A549 treated with Hydrocortisone at 1 μM for 4 hours (cell line): ENCODE data around the gene TMA7. TPM values are rescaled to one million over a fixed set of nuclear protein-coding genes. Genes with fewer than 3 reads are reported as not detected.

Experiments used
- total RNA-seq: library from RNA; stranded (reverse); fragments of 200-300 nt; extraction: Qiagen RNA extraction; gene quantifications from 5 replicates; pipeline ENCODE4 v1.2.3, GENCODE V29; 2022

TMA7 gene
- total RNA-seq = 258 to 318 TPM (median 277 TPM) in 5 replicates

GRCh38 chr3:48439820-48440589 is at the start of gene TMA7, which contains the start of gene CCDC51:
TSS of gene TMA7 (plus strand) at chr3:48440257. CDS start at chr3:48440297, 40 bp downstream.
TSS of gene CCDC51 (minus strand) at chr3:48440119. CDS start at chr3:48435128, 4,991 bp downstream.

GRCh38 chr3:48429960-48430707 is 9.9 kb upstream of the TMA7 start, which contains the start of gene PLXNB1:
TSS of gene PLXNB1 (minus strand) at chr3:48430086. CDS start at chr3:48424611, 5,475 bp downstream.

GRCh38 chr3:48446425-48447193 is 6.6 kb downstream of the TMA7 start, which contains the start of gene ATRIP:
TSS of gene ATRIP (plus strand) at chr3:48446737. CDS start at chr3:48446846, 109 bp downstream.

Other genes starting within 250 kb of the TMA7 start
- gene CAMP, start 216.8 kb upstream of the TMA7 start, total RNA-seq = 0.20 TPM in 1 of 5 replicates, not detected in the others
- 2.2 to 3.0 TPM (median 2.3 TPM) in 5 replicates for gene ZNF589, start 199.2 kb upstream of the TMA7 start, total RNA-seq
- gene NME6, start 138.9 kb upstream of the TMA7 start, total RNA-seq = 21.6 to 29.3 TPM (median 24.4 TPM) in 5 replicates
- not detected in 5 replicates for gene SPINK8, start 106.6 kb upstream of the TMA7 start, total RNA-seq
- not detected in 5 replicates for gene FBXW12, start 68.0 kb upstream of the TMA7 start, total RNA-seq
- 15.3 to 19.1 TPM (median 16.0 TPM) in 5 replicates for gene PLXNB1, start 10.2 kb upstream of the TMA7 start, total RNA-seq
- gene CCDC51, start 138 bp upstream of the TMA7 start, total RNA-seq = 24.4 to 29.5 TPM (median 27.7 TPM) in 5 replicates
- gene ATRIP, start 6.5 kb downstream of the TMA7 start, total RNA-seq = 8.6 to 10.4 TPM (median 9.2 TPM) in 5 replicates
- gene SHISA5, start 63.9 kb downstream of the TMA7 start, total RNA-seq = 104 to 131 TPM (median 126 TPM) in 5 replicates
- 10.6 to 13.9 TPM (median 12.6 TPM) in 5 replicates for gene PFKFB4, start 116.5 kb downstream of the TMA7 start, total RNA-seq
- gene UCN2, start 123.5 kb downstream of the TMA7 start, total RNA-seq = 6.8 to 8.3 TPM (median 7.9 TPM) in 5 replicates
- 130 to 168 TPM (median 149 TPM) in 5 replicates for gene COL7A1, start 155.1 kb downstream of the TMA7 start, total RNA-seq
- 167 to 233 TPM (median 172 TPM) in 5 replicates for gene UQCRC1, start 169.4 kb downstream of the TMA7 start, total RNA-seq
- gene TMEM89, start 181.5 kb downstream of the TMA7 start, total RNA-seq = 0.21 to 0.23 TPM in 2 of 5 replicates, not detected in the others
- gene SLC26A6, start 195.2 kb downstream of the TMA7 start, total RNA-seq = 14.6 to 16.8 TPM (median 15.2 TPM) in 5 replicates
- gene CELSR3, start 222.6 kb downstream of the TMA7 start, total RNA-seq = 3.7 to 4.5 TPM (median 4.3 TPM) in 5 replicates
- 8.0 to 11.4 TPM (median 9.5 TPM) in 5 replicates for gene NCKIPSD, start 245.7 kb downstream of the TMA7 start, total RNA-seq